Activated T-helper 1 cell treated with anti-CD3 and anti-CD28 coated beads, Interleukin-12 subunit alpha, Interleukin-12 subunit beta, Interleukin-2, Interleukin-4 antibody, amounts not matched to agents 30 ng/mL and 10 ng/mL and 1 ng/mL, durations not matched to agents 14 hours and 24 hours and 36 hours (primary cell): ENCODE data around the gene CLDN15. TPM values are rescaled to one million over a fixed set of nuclear protein-coding genes. Genes with fewer than 3 reads are reported as not detected.
A peak's percentile ranks its signal among the peaks of the same experiment; 100 is the strongest.
"Not testable (repeated sequence)": the region's sequence is repeated elsewhere in the genome, so short reads cannot be mapped to it uniquely, and the experiment has no call there.

Source experiments
- DNase-seq: peaks from one replicate; pipeline ENCODE4 v3.0.0; 2021; ENCODE audit warnings: low spot score
- H3K27ac Mint-ChIP-seq: one replicate; pipeline ENCODE4 v1.8.0; 2021; ENCODE audit warnings: mild to moderate bottlenecking, mixed read lengths
- H3K27me3 Mint-ChIP-seq: one replicate; pipeline ENCODE4 v1.8.0; 2022; ENCODE audit warnings: mild to moderate bottlenecking, moderate library complexity, mixed read lengths; ENCODE audit not compliant: insufficient read depth
- H3K36me3 Mint-ChIP-seq: one replicate; pipeline ENCODE4 v1.8.0; 2021; ENCODE audit warnings: low read depth, mixed read lengths
- H3K4me1 Mint-ChIP-seq: one replicate; pipeline ENCODE4 v1.8.0; 2021; ENCODE audit warnings: low read depth, mixed read lengths
- H3K4me3 Mint-ChIP-seq: one replicate; pipeline ENCODE4 v1.8.0; 2021; ENCODE audit warnings: mild to moderate bottlenecking, moderate library complexity, mixed read lengths
- H3K9me3 Mint-ChIP-seq: one replicate; pipeline ENCODE4 v1.8.0; 2021; ENCODE audit warnings: mixed read lengths
- intact Hi-C: fragments of 100-400 bp; cut with micrococcal nuclease; formaldehyde crosslinking; loops from one replicate; pipeline ENCODE4 v1.15.1; 2024
- total RNA-seq: library from RNA; stranded (reverse); gene quantifications from 2 replicates; pipeline ENCODE4 v1.2.3, GENCODE V29; 2022

CLDN15 gene
- total RNA-seq = 19.0 and 19.5 TPM in 2 replicates

- intact Hi-C loops = no loop called here
- peaks cover 6% of the 10 kb centered on the region for H3K36me3 Mint-ChIP-seq
- H3K27me3 Mint-ChIP-seq = no peaks in the 10 kb centered on the region
- no peak within 1 kb of the TSS for H3K27ac Mint-ChIP-seq
- no peak for DNase-seq
- H3K4me3 Mint-ChIP-seq = no peak within 1 kb of the TSS
- no peaks in the 10 kb centered on the region for H3K9me3 Mint-ChIP-seq
- no peaks in the 10 kb centered on the region for H3K4me1 Mint-ChIP-seq
Measured at GRCh38 chr7:101237206-101238067, at the start of gene CLDN15. TSS of gene CLDN15 (minus strand) at chr7:101237802. CDS start at chr7:101237581, 221 bp downstream.

GRCh38 chr7:101287032-101287431 is 49.4 kb upstream of the CLDN15 start:
- H3K27ac Mint-ChIP-seq = no peak overlapping the region
- no peak for DNase-seq
- no peaks in the 10 kb centered on the region for H3K9me3 Mint-ChIP-seq
- peaks cover 24% of the 10 kb centered on the region for H3K27me3 Mint-ChIP-seq
- H3K4me3 Mint-ChIP-seq = no peak overlapping the region
- intact Hi-C loops = loop anchor here (10.0 kb wide), 1 partner anchor 392 kb away; the partner anchor contains the start of gene ACHE
- no peaks in the 10 kb centered on the region for H3K36me3 Mint-ChIP-seq
- H3K4me1 Mint-ChIP-seq = peaks cover 21% of the 10 kb centered on the region

GRCh38 chr7:101285880-101286279 is 48.3 kb upstream of the CLDN15 start:
- not testable (repeated sequence) for H3K27ac Mint-ChIP-seq, DNase-seq, H3K4me3 Mint-ChIP-seq, H3K36me3 Mint-ChIP-seq, H3K9me3 Mint-ChIP-seq
- intact Hi-C loops = loop anchor here (10.0 kb wide), 1 partner anchor 391 kb away; the partner anchor contains the start of gene ACHE
- peaks cover 19% of the 10 kb centered on the region for H3K27me3 Mint-ChIP-seq
- peaks cover 21% of the 10 kb centered on the region for H3K4me1 Mint-ChIP-seq

- Mint-ChIP-seq H3K4me3 (no peak overlapping the region), H3K27me3 (peaks cover 14% of the 10 kb centered on the region), H3K27ac (no peak overlapping the region), H3K4me1 (peaks cover 16% of the 10 kb centered on the region), H3K36me3 (no peaks in the 10 kb centered on the region), H3K9me3 (no peaks in the 10 kb centered on the region)
- intact Hi-C loops = loop anchor here (10.0 kb wide), 1 partner anchor 390 kb away; the partner anchor contains the start of gene ACHE
- DNase-seq = no peak
Measured at GRCh38 chr7:101285171-101285570, 47.6 kb upstream of the CLDN15 start.

GRCh38 chr7:101280912-101281311 is 43.3 kb upstream of the CLDN15 start:
- not testable (repeated sequence) for H3K36me3 Mint-ChIP-seq, H3K27me3 Mint-ChIP-seq, DNase-seq, H3K4me3 Mint-ChIP-seq, H3K4me1 Mint-ChIP-seq, H3K9me3 Mint-ChIP-seq, H3K27ac Mint-ChIP-seq
- intact Hi-C loops = loop anchor here (10.0 kb wide), 1 partner anchor 386 kb away; the partner anchor contains the start of gene ACHE

- Mint-ChIP-seq H3K4me1 (peaks cover 7% of the 10 kb centered on the region), H3K27ac (peak overlapping the region; percentile 18), H3K4me3 (no peak overlapping the region), H3K9me3 (no peaks in the 10 kb centered on the region), H3K27me3 (peaks cover 5% of the 10 kb centered on the region), H3K36me3 (no peaks in the 10 kb centered on the region)
- intact Hi-C loops = no loop called here
- no peak for DNase-seq
Measured at GRCh38 chr7:101278461-101279292, 41.1 kb upstream of the CLDN15 start.

GRCh38 chr7:101277155-101277554 is 39.6 kb upstream of the CLDN15 start:
- intact Hi-C loops = no loop called here
- Mint-ChIP-seq H3K9me3 (no peaks in the 10 kb centered on the region), H3K4me1 (no peaks in the 10 kb centered on the region), H3K27ac (no peak overlapping the region), H3K27me3 (no peaks in the 10 kb centered on the region), H3K4me3 (no peak overlapping the region), H3K36me3 (no peaks in the 10 kb centered on the region)
- DNase-seq = no peak

- DNase-seq = no peak
- Mint-ChIP-seq H3K9me3 (no peaks in the 10 kb centered on the region), H3K4me3 (no peak overlapping the region), H3K27me3 (no peaks in the 10 kb centered on the region), H3K4me1 (no peaks in the 10 kb centered on the region), H3K36me3 (no peaks in the 10 kb centered on the region), H3K27ac (no peak overlapping the region)
- intact Hi-C loops = loop anchor here (5.0 kb wide), 1 partner anchor 519 kb away; no protein-coding TSS in a partner anchor
Measured at GRCh38 chr7:101273206-101273605, 35.6 kb upstream of the CLDN15 start.

GRCh38 chr7:101271021-101271420 is 33.4 kb upstream of the CLDN15 start:
- intact Hi-C loops = loop anchor here (5.0 kb wide), 1 partner anchor 521 kb away; no protein-coding TSS in a partner anchor
- H3K27me3 Mint-ChIP-seq = no peaks in the 10 kb centered on the region
- H3K36me3 Mint-ChIP-seq = no peaks in the 10 kb centered on the region
- no peaks in the 10 kb centered on the region for H3K9me3 Mint-ChIP-seq
- DNase-seq = no peak
- no peak overlapping the region for H3K4me3 Mint-ChIP-seq
- no peaks in the 10 kb centered on the region for H3K4me1 Mint-ChIP-seq
- H3K27ac Mint-ChIP-seq = no peak overlapping the region

- DNase-seq = no peak
Measured at GRCh38 chr7:101269664-101270063, 32.1 kb upstream of the CLDN15 start.

GRCh38 chr7:101265622-101266516 is 28.3 kb upstream of the CLDN15 start:
- no peak for DNase-seq
- H3K4me3 Mint-ChIP-seq = no peak overlapping the region
- H3K36me3 Mint-ChIP-seq = no peaks in the 10 kb centered on the region
- H3K27ac Mint-ChIP-seq = no peak overlapping the region
- H3K9me3 Mint-ChIP-seq = no peaks in the 10 kb centered on the region
- no peaks in the 10 kb centered on the region for H3K4me1 Mint-ChIP-seq
- intact Hi-C loops = no loop called here
- peaks cover 2% of the 10 kb centered on the region for H3K27me3 Mint-ChIP-seq

More at GRCh38 chr7:101269664-101270063, 32.1 kb upstream of the CLDN15 start:
- H3K9me3 Mint-ChIP-seq = no peaks in the 10 kb centered on the region
- no peak overlapping the region for H3K4me3 Mint-ChIP-seq
- H3K27me3 Mint-ChIP-seq = no peaks in the 10 kb centered on the region
- no peaks in the 10 kb centered on the region for H3K4me1 Mint-ChIP-seq
- intact Hi-C loops = loop anchor here (5.0 kb wide), 1 partner anchor 523 kb away; no protein-coding TSS in a partner anchor
- no peak overlapping the region for H3K27ac Mint-ChIP-seq
- no peaks in the 10 kb centered on the region for H3K36me3 Mint-ChIP-seq

GRCh38 chr7:101264102-101264706 is 26.6 kb upstream of the CLDN15 start:
- H3K9me3 Mint-ChIP-seq, H3K27ac Mint-ChIP-seq, H3K36me3 Mint-ChIP-seq: not testable (repeated sequence)

More at GRCh38 chr7:101264102-101264706, 26.6 kb upstream of the CLDN15 start:
- H3K4me3 Mint-ChIP-seq, DNase-seq, intact Hi-C loops, H3K27me3 Mint-ChIP-seq, H3K4me1 Mint-ChIP-seq: not testable (repeated sequence)
